Prostate gland (tissue), 2 donors: ENCODE measurements around the gene DUS2. TPM values are rescaled to one million over a fixed set of nuclear protein-coding genes. Genes with fewer than 3 reads are reported as not detected.
A peak's percentile ranks its signal among the peaks of the same experiment; 100 is the strongest.

Experiments
- DNase-seq: peaks from one replicate; pipeline ENCODE4 v3.0.0-alpha.2; 2019; ENCODE audit warnings: low spot score
- H3K27ac ChIP-seq, 2 donors: fragments of 200-600 bp; sonication (generic); 2 replicates each; pipeline ENCODE4 v1.5.1; 2017 to 2019
- H3K27me3 ChIP-seq: fragments of 200-600 bp; sonication (generic); replicated peaks from 2 replicates; pipeline ENCODE4 v1.5.1; 2019; ENCODE audit not compliant: insufficient read depth
- H3K36me3 ChIP-seq, 2 donors: fragments of 200-600 bp; sonication (generic); 1 replicate in 1 of 2; 2 replicates in 1 of 2; pipeline versions ENCODE4 v1.5.1 to v1.8.1; 2017 to 2019
- H3K4me1 ChIP-seq: fragments of 200-600 bp; sonication (generic); replicated peaks from 2 replicates; pipeline ENCODE4 v1.5.1; 2019
- H3K4me3 ChIP-seq, 2 donors: fragments of 200-600 bp; sonication (generic); 2 replicates each; pipeline ENCODE4 v1.5.1; 2017 to 2019
- H3K9me3 ChIP-seq: fragments of 200-600 bp; sonication (generic); 2 replicates; pipeline ENCODE4 v1.5.1; 2017
- POLR2A ChIP-seq: fragments of 450-650 bp; IDR thresholded peaks from one replicate; pipeline ENCODE4 v1.6.1; 2016; ENCODE audit warnings: antibody characterized with exemption, mild to moderate bottlenecking
- POLR2AphosphoS5 ChIP-seq: sonication (generic); formaldehyde crosslinking; IDR thresholded peaks from one replicate; pipeline ENCODE4 v1.6.1; 2017; ENCODE audit warnings: antibody characterized with exemption
- WGBS: methylation state at CpG from one replicate; pipeline ENCODE4 v1.1.5; 2018; 5-methylcytosine and 5-hydroxymethylcytosine counted together
- intact Hi-C: fragments of 100-400 bp; cut with DNase I; formaldehyde crosslinking; loops from one replicate; pipeline ENCODE4 v1.14.2; 2022
- total RNA-seq, 2 donors: library from RNA; depleted of rRNA; stranded (reverse); fragments of >200 nt; gene quantifications; one replicate each; pipeline ENCODE4 v1.1.0, GENCODE V29; 2016
- TF ChIP-seq, protein P1 (sequence below), 4 experiments: fragments of 200-600 bp in 2 of 4; fragments of 450-650 bp in 2 of 4; sonication (generic) in 2 of 4; IDR thresholded peaks; 1 replicate in 3 of 4; 2 replicates in 1 of 4; pipeline ENCODE4 v1.5.1; 2016 to 2019; ENCODE audit warnings: antibody characterized with exemption in 4 of 4, mild to moderate bottlenecking in 2 of 4, moderate library complexity in 2 of 4

Gene DUS2
- total RNA-seq, 2 donors from 2014 or later = 7.2 to 14.5 TPM

DNA sequence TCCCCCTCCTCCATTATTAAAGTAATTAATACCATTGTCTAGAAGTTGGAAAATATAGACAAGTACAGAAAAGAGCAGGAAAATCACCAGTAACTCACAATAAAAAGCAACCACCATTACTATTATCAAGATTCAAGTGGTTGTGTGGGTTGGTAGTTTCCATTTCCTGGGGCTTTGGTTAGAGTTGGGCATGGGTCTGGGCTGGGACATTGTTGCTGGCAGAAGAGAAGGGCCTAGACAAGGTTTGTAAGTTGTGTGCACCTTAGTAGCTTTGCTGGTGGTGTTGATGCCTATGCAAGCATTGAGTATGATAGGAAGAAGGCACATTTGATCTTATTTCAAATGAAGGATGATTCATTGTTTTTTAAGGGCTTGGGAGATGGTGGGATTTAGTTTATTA, 36.7 kb downstream of the DUS2 start:
- H3K4me3 ChIP-seq = no peak overlapping the region

DNA sequence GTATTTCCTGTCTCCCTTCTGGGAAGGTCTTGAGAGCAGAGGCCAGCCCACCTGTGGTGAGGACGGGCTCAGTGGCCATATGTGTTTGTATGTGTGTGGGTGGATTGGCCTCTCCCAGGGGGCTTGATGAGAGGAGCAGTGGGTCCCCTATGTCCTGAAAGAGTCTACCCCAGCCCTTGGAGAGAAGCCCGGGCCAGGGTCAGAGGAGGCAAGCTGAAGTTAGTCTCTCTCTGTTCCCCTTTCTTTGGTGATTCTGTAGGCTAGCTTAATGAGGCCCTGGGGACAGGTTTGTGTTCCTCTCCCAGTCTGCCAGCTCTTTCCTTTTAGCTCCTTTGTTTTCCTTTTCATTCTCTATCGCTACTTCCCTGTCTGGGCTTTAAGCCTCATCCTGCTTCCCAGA, 38.3 kb downstream of the DUS2 start:
- intact Hi-C loops = no loop called here
- Histone ChIP-seq H3K27me3 (no peaks in the 10 kb centered on the region), H3K36me3 (no peaks in the 10 kb centered on the region), H3K9me3 (no peaks in the 10 kb centered on the region), H3K4me1 (no peaks in the 10 kb centered on the region), H3K4me3 (no peak overlapping the region), H3K27ac (no peak overlapping the region)
- TF ChIP-seq POLR2A = no peak
- no peak for TF ChIP-seq POLR2AphosphoS5
- TF ChIP-seq, protein P1, sequence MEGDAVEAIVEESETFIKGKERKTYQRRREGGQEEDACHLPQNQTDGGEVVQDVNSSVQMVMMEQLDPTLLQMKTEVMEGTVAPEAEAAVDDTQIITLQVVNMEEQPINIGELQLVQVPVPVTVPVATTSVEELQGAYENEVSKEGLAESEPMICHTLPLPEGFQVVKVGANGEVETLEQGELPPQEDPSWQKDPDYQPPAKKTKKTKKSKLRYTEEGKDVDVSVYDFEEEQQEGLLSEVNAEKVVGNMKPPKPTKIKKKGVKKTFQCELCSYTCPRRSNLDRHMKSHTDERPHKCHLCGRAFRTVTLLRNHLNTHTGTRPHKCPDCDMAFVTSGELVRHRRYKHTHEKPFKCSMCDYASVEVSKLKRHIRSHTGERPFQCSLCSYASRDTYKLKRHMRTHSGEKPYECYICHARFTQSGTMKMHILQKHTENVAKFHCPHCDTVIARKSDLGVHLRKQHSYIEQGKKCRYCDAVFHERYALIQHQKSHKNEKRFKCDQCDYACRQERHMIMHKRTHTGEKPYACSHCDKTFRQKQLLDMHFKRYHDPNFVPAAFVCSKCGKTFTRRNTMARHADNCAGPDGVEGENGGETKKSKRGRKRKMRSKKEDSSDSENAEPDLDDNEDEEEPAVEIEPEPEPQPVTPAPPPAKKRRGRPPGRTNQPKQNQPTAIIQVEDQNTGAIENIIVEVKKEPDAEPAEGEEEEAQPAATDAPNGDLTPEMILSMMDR (IDR thresholded peaks at IDR 0.05) = no peak
- 76% methylated on average over 3 of the region's 3 CpGs for WGBS
- DNase-seq = no peak

More for the DNA sequence above, 36.7 kb downstream of the DUS2 start:
- no peaks in the 10 kb centered on the region for H3K9me3 ChIP-seq
- TF ChIP-seq POLR2A (no peak), POLR2AphosphoS5 (no peak)
- TF ChIP-seq, protein P1 (IDR thresholded peaks at IDR 0.05) = no peak
- no peak for DNase-seq
- H3K27ac ChIP-seq = no peak overlapping the region
- intact Hi-C loops = no loop called here
- H3K36me3 ChIP-seq = no peaks in the 10 kb centered on the region
- no peaks in the 10 kb centered on the region for H3K27me3 ChIP-seq
- H3K4me1 ChIP-seq = no peaks in the 10 kb centered on the region

DNA sequence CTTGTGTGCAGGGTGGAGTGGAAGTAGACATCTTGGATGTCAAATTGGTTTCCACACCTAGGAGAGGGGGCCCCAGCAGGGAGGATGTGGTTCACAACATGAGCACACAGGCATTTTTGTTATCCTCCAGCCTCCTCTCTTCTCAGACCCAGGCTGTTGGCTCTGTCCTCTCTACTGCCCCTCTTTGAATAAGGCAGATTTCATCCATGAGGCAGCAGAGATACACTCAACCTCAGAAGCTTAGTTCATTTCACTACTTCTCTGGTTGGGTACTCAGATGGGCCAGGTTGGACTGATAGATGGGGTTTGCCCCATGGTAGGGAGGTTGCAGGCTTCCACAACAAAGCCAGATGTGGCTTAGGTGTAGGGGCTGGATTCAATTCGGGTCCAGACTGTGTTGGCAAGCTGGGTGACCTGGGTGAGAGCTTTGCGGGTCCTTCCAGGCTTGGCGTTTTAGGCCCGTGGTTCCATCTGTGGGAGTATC, 39.9 kb downstream of the DUS2 start:
- TF ChIP-seq, protein P1 (IDR thresholded peaks at IDR 0.05) = no peak
- TF ChIP-seq POLR2AphosphoS5 (no peak), POLR2A (no peak)
- no peaks in the 10 kb centered on the region for H3K27me3 ChIP-seq
- H3K4me3 ChIP-seq = no peak overlapping the region
- H3K27ac ChIP-seq = no peak overlapping the region
- peaks cover 2% of the 10 kb centered on the region for H3K4me1 ChIP-seq
- DNase-seq = no peak
- 94% methylated on average over 4 of the region's 4 CpGs for WGBS
- H3K36me3 ChIP-seq = no peaks in the 10 kb centered on the region
- no peaks in the 10 kb centered on the region for H3K9me3 ChIP-seq
- intact Hi-C loops = no loop called here

DNA sequence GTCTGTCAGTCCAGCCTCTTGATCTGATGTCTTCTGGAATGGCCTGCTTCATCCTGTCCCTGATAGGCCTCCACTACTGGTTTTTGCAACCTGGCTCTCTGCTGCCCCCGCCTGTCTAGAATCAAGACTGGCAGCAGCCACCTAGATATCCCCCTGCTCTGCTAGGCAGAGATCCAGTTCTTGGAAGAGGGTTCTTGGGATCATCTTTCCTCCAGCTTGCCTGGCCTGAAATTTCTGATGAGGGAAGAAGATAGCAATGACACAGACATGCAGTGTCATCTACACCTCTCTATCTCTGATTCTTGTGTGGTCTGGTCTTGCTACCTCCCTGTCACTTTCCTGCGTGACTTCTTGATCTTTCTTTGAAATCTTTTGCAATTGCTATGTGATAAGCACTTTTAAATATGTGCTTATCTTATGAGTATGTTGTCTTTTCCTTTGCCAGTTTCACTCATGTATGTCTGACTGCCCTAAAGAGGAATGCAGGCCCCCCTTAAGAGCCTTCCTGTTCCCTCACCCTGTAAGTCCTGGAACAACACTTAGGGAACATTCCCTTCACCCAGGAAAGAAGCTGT, 41.8 kb downstream of the DUS2 start:
- no peak overlapping the region for H3K4me3 ChIP-seq
- DNase-seq = peak; percentile 69
- H3K36me3 ChIP-seq = no peaks in the 10 kb centered on the region
- intact Hi-C loops = no loop called here
- TF ChIP-seq POLR2AphosphoS5 (peak; percentile 59), POLR2A (no peak)
- TF ChIP-seq, protein P1 (IDR thresholded peaks at IDR 0.05) = peak in 3 of 4 experiments; percentile 52 to 78 (median 67)
- H3K9me3 ChIP-seq = no peaks in the 10 kb centered on the region
- no peaks in the 10 kb centered on the region for H3K27me3 ChIP-seq
- WGBS = 15% methylated on average over 2 of the region's 2 CpGs
- H3K27ac ChIP-seq = peak overlapping the region; percentile 48 to 62
- peaks cover 5% of the 10 kb centered on the region for H3K4me1 ChIP-seq

DNA sequence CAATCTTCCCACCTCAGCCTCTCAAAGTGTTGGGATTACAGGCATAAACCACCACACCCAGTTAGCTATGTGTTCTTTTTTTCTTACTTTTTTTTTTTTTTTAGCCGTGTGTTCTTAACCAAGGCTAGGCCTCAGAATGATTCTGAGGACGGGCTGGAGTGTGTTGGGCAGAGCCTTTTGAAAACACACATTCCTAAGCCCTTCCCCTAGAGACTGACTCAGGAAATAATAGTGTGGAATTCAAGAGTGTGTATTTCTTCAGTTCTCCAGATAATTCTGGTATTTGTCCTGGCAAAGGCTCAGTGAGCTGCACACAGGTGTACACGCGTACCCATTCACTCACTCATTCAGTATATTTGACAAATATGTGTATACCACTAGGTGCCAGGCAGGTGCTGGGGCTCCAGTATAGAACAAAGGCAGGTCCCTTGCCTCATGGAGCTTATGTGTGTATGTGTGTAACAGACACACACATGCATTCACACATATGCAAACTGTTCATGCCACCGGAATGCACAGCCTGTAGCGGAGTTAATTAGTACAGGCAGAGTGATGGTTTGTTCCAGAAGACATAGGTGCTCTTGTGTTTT, 42.7 kb downstream of the DUS2 start:
- Histone ChIP-seq H3K9me3 (no peaks in the 10 kb centered on the region), H3K36me3 (no peaks in the 10 kb centered on the region), H3K4me3 (no peak overlapping the region), H3K27me3 (no peaks in the 10 kb centered on the region), H3K27ac (peak overlapping the region; percentile 48 to 62), H3K4me1 (peaks cover 5% of the 10 kb centered on the region)
- DNase-seq = no peak
- intact Hi-C loops = no loop called here
- TF ChIP-seq, protein P1 (IDR thresholded peaks at IDR 0.05) = no peak
- no peak for TF ChIP-seq POLR2A
- TF ChIP-seq POLR2AphosphoS5 = no peak
- 66% methylated on average over 6 of the region's 6 CpGs for WGBS
